Bone marrow (tissue), 2 donors: ENCODE measurements around the gene EBLN2.
"Not testable (repeated sequence)": the region's sequence is repeated elsewhere in the genome, so short reads cannot be mapped to it uniquely, and the experiment has no call there.

ENCODE experiments used
- DNase-seq, 2 donors: peaks; one replicate each; lab custom pipeline; 2025; lab: John Stamatoyannopoulos, UW

The EBLN2 gene

GRCh38 chr3:73060302-73060723, 1.1 kb upstream of the EBLN2 start:
- no peak for DNase-seq

GRCh38 chr3:73066243-73066642, 4.8 kb downstream of the EBLN2 start:
- not testable (repeated sequence) for DNase-seq

GRCh38 chr3:73068419-73068818, 7.0 kb downstream of the EBLN2 start:
- no peak for DNase-seq

GRCh38 chr3:73069187-73069586, 7.7 kb downstream of the EBLN2 start:
- DNase-seq = no peak

- DNase-seq = no peak
These were observed 8.5 kb downstream of the EBLN2 start for GRCh38 chr3:73069775-73070444.

GRCh38 chr3:73070675-73071575, 9.5 kb downstream of the EBLN2 start:
- no peak for DNase-seq

GRCh38 chr3:73071952-73072351, 10.5 kb downstream of the EBLN2 start:
- no peak for DNase-seq

GRCh38 chr3:73072634-73073033, 11.2 kb downstream of the EBLN2 start:
- peak in 1 of 2 donors; percentile 12 for DNase-seq

- no peak for DNase-seq
These were observed 11.7 kb downstream of the EBLN2 start for GRCh38 chr3:73073091-73073707.

- DNase-seq = no peak
These were observed 13.3 kb downstream of the EBLN2 start for GRCh38 chr3:73074781-73075180.

- DNase-seq = no peak
These were observed 18.9 kb downstream of the EBLN2 start for GRCh38 chr3:73080216-73080966.

GRCh38 chr3:73081140-73081539, 19.7 kb downstream of the EBLN2 start:
- DNase-seq = no peak

GRCh38 chr3:73084170-73084569, 22.7 kb downstream of the EBLN2 start:
- DNase-seq = no peak

GRCh38 chr3:73086071-73086494, 24.6 kb downstream of the EBLN2 start:
- peak; percentile 4 to 9 for DNase-seq

GRCh38 chr3:73094129-73094528, 32.7 kb downstream of the EBLN2 start:
- DNase-seq = peak in 1 of 2 donors; percentile 81

- DNase-seq = no peak
These were observed 33.5 kb downstream of the EBLN2 start for GRCh38 chr3:73094951-73095350.

GRCh38 chr3:73096169-73096568, 34.7 kb downstream of the EBLN2 start:
- no peak for DNase-seq

GRCh38 chr3:73098026-73098425, 36.6 kb downstream of the EBLN2 start:
- no peak for DNase-seq

- peak in 1 of 2 donors; percentile 14 for DNase-seq
These were observed 37.4 kb downstream of the EBLN2 start for GRCh38 chr3:73098873-73099272.

GRCh38 chr3:73100741-73101559, 39.5 kb downstream of the EBLN2 start:
- DNase-seq = peak; percentile 15 to 79

- DNase-seq = no peak
These were observed 40.4 kb downstream of the EBLN2 start for GRCh38 chr3:73101881-73102280.
